ENCODE data around the gene PIAS1.

DNA sequence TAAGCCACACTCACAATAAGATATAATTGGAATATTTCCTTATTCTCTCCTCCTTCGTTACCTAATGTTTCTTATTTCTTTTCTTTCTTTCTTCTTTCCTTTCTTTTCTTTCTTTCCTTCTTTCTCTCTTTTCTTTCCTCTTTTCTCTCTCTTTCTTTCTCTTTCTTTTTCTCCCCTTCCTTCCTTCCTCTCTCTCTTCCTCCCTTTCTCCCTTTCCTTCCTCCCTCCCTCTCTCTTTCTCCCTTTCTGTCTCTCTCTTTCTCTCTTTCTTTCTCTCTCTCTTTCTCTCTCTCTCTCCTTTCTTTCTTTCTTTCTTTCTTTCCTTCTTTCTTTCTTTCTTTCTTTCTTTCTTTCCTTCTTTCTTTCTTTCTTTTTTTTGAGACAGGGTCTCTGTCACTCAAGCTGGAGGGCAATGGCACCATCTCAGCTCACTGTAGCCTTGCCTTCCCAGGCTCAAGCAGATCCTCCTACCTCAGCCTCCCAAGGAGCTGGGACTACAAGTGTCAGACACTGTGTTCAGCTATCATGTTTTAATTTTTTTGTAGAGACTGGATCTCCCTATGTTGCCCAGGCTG lies 19.3 kb upstream of the PIAS1 start:
- TF ChIP-seq, protein P1, sequence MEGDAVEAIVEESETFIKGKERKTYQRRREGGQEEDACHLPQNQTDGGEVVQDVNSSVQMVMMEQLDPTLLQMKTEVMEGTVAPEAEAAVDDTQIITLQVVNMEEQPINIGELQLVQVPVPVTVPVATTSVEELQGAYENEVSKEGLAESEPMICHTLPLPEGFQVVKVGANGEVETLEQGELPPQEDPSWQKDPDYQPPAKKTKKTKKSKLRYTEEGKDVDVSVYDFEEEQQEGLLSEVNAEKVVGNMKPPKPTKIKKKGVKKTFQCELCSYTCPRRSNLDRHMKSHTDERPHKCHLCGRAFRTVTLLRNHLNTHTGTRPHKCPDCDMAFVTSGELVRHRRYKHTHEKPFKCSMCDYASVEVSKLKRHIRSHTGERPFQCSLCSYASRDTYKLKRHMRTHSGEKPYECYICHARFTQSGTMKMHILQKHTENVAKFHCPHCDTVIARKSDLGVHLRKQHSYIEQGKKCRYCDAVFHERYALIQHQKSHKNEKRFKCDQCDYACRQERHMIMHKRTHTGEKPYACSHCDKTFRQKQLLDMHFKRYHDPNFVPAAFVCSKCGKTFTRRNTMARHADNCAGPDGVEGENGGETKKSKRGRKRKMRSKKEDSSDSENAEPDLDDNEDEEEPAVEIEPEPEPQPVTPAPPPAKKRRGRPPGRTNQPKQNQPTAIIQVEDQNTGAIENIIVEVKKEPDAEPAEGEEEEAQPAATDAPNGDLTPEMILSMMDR (IDR thresholded peaks at IDR 0.05; ENCODE audit: extremely low read depth in 1 of 2, insufficient read depth in 1 of 2, low read depth in 1 of 2, low read length in 2 of 2) = no peak
- no peak for TF ChIP-seq POLR2A (IDR thresholded peaks at IDR 0.05; ENCODE audit: low read depth, low read length)
- TF ChIP-seq EZH2 (IDR thresholded peaks at IDR 0.05; ENCODE audit: borderline replicate concordance, low read depth, low read length, severe bottlenecking) = no peak

All from endothelial cell of umbilical vein (primary cell).